Neuronal stem cell (in vitro differentiated cells): Measurements from ENCODE around the gene CNTLN.

Source experiments
- DNase-seq: peaks from one replicate; pipeline ENCODE4 v3.0.0-alpha.2; 2013; ENCODE audit warnings: low spot score
- H2AFZ ChIP-seq: one replicate; pipeline ENCODE4 v1.6.1; 2013; ENCODE audit warnings: mild to moderate bottlenecking, low read length, inconsistent platforms
- H2AK5ac ChIP-seq: 2 replicates; pipeline ENCODE4 v1.6.1; 2013; ENCODE audit warnings: low read depth, mild to moderate bottlenecking, inconsistent platforms, low read length, moderate library complexity, mixed read lengths
- H2BK120ac ChIP-seq: 2 replicates; pipeline ENCODE4 v1.6.1; 2013; ENCODE audit warnings: low read depth, mild to moderate bottlenecking, inconsistent platforms, low read length, moderate library complexity, mixed read lengths
- H2BK12ac ChIP-seq: one replicate; pipeline ENCODE4 v1.6.1; 2013; ENCODE audit warnings: low read length, inconsistent platforms
- H2BK15ac ChIP-seq: 2 replicates; pipeline ENCODE4 v1.6.1; 2013; ENCODE audit warnings: mild to moderate bottlenecking, low read length, inconsistent platforms, mixed read lengths
- H2BK5ac ChIP-seq: one replicate; pipeline ENCODE4 v1.6.1; 2013; ENCODE audit warnings: inconsistent platforms, mild to moderate bottlenecking, low read length, moderate library complexity
- H3K14ac ChIP-seq: one replicate; pipeline ENCODE4 v1.6.1; 2013; ENCODE audit warnings: low read length, inconsistent platforms
- H3K18ac ChIP-seq: 2 replicates; pipeline ENCODE4 v1.6.1; 2013; ENCODE audit warnings: low read length, inconsistent platforms
- H3K23ac ChIP-seq: 2 replicates; pipeline ENCODE4 v1.6.1; 2013; ENCODE audit warnings: low read depth, mild to moderate bottlenecking, mixed read lengths, low read length, inconsistent platforms; ENCODE audit not compliant: poor library complexity
- H3K27ac ChIP-seq: replicated peaks from 3 replicates; pipeline ENCODE4 v1.5.1; 2013; ENCODE audit warnings: low read length, inconsistent platforms
- H3K27me3 ChIP-seq, 3 experiments: 2 replicates each; pipeline ENCODE4 v1.6.1; 2013; ENCODE audit warnings: low read length in 3 of 3, mild to moderate bottlenecking in 2 of 3, inconsistent platforms in 1 of 3, low read depth in 1 of 3, mixed read lengths in 1 of 3, moderate library complexity in 1 of 3; ENCODE audit not compliant: control insufficient read depth in 3 of 3, insufficient read depth in 3 of 3
- H3K36me3 ChIP-seq, 2 donors: replicated peaks in 1 of 2; 2 replicates each; pipeline ENCODE4 v1.6.1; 2013; ENCODE audit warnings: low read length in 2 of 2; ENCODE audit not compliant: control insufficient read depth in 2 of 2, insufficient read depth in 2 of 2
- H3K4ac ChIP-seq: 2 replicates; pipeline ENCODE4 v1.6.1; 2013; ENCODE audit warnings: inconsistent platforms, mild to moderate bottlenecking, low read length, moderate library complexity
- H3K4me1 ChIP-seq, 2 donors: 1 replicate in 1 of 2; 2 replicates in 1 of 2; pipeline ENCODE4 v1.6.1; 2013; ENCODE audit warnings: low read length in 2 of 2, low read depth in 1 of 2; ENCODE audit not compliant: control insufficient read depth in 2 of 2, insufficient read depth in 1 of 2
- H3K4me2 ChIP-seq: one replicate; pipeline ENCODE4 v1.6.1; 2013; ENCODE audit warnings: mild to moderate bottlenecking, low read length, inconsistent platforms; ENCODE audit not compliant: insufficient read depth, poor library complexity, severe bottlenecking
- H3K4me3 ChIP-seq, 2 donors: 2 replicates each; pipeline ENCODE4 v1.5.1; 2013; ENCODE audit warnings: low read length in 2 of 2, mild to moderate bottlenecking in 2 of 2, inconsistent platforms in 1 of 2, moderate library complexity in 1 of 2
- H3K79me1 ChIP-seq: one replicate; pipeline ENCODE4 v1.6.1; 2013; ENCODE audit warnings: low read depth, mild to moderate bottlenecking, inconsistent platforms, low read length, moderate library complexity
- H3K9ac ChIP-seq: one replicate; pipeline ENCODE4 v1.6.1; 2013; ENCODE audit warnings: mild to moderate bottlenecking, low read depth, low read length, inconsistent platforms; ENCODE audit not compliant: poor library complexity
- H3K9me3 ChIP-seq, 2 donors: replicated peaks in 1 of 2; 2 replicates each; pipeline versions ENCODE3 to v1.6.1; 2013; ENCODE audit warnings: low read length in 2 of 2, mild to moderate bottlenecking in 2 of 2, inconsistent platforms in 1 of 2, low read depth in 1 of 2, mixed read lengths in 1 of 2, moderate library complexity in 1 of 2; ENCODE audit not compliant: control insufficient read depth in 2 of 2, insufficient read depth in 1 of 2
- H4K8ac ChIP-seq: one replicate; pipeline ENCODE4 v1.6.1; 2013; ENCODE audit warnings: low read depth, mild to moderate bottlenecking, inconsistent platforms, low read length, moderate library complexity
- H4K91ac ChIP-seq: one replicate; pipeline ENCODE4 v1.6.1; 2013; ENCODE audit warnings: low read length, low read depth, mild to moderate bottlenecking, inconsistent platforms; ENCODE audit not compliant: poor library complexity
- WGBS, 2 donors: extraction: QIAGEN DNeasy Blood & Tissue Kit; methylation state at CpG; one replicate each; pipeline ENCODE4 v1.1.7; 2013; ENCODE audit warnings: missing lambda C conversion rate in 2 of 2, mixed read lengths in 1 of 2; ENCODE audit not compliant: insufficient read length in 2 of 2, insufficient replicate concordance in 1 of 2; ENCODE audit errors: extremely low coverage in 2 of 2; 5-methylcytosine and 5-hydroxymethylcytosine counted together

Gene CNTLN

DNA sequence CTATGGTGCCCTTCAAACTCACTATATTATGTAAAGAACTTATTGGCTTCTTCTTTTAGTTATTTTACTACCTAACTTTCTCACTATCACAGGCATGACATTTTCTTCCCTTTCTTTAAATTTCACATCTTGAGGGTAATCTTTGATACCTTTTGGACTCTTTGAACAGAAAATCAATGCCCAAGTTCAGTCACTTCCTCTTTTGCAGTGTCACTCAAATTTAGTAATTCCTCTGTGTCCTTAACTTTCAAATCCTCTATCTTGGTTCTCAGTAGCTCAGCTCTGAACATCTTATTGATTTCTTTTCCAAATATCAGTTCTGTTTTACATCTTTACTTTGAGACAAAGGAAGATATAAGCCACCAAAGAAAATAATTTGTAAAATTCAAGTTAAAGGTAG, 25.5 kb downstream of the CNTLN start:
- H3K36me3 ChIP-seq: peaks cover 0 to 2% of the 10 kb centered on the region in 2 donors
- no peak overlapping the region for H4K8ac ChIP-seq
- no peak overlapping the region for H3K4ac ChIP-seq
- H3K79me1 ChIP-seq: no peaks in the 10 kb centered on the region
- no peak overlapping the region for H3K18ac ChIP-seq
- no peaks in the 10 kb centered on the region for H3K4me1 ChIP-seq
- no peak overlapping the region for H4K91ac ChIP-seq
- H2BK12ac ChIP-seq: no peak overlapping the region
- no peak overlapping the region for H2AK5ac ChIP-seq
- no peak overlapping the region for H2BK5ac ChIP-seq
- H3K9ac ChIP-seq: no peak overlapping the region
- no peak overlapping the region for H3K27ac ChIP-seq
- H3K9me3 ChIP-seq: no peaks in the 10 kb centered on the region
- H3K27me3 ChIP-seq: no peaks in the 10 kb centered on the region
- H3K4me3 ChIP-seq: no peak overlapping the region
- H3K4me2 ChIP-seq: no peak overlapping the region
- no peak overlapping the region for H2AFZ ChIP-seq
- no peak overlapping the region for H2BK120ac ChIP-seq
- H3K23ac ChIP-seq: no peak overlapping the region
- no peak overlapping the region for H2BK15ac ChIP-seq
- DNase-seq: no peak
- no peak overlapping the region for H3K14ac ChIP-seq

DNA sequence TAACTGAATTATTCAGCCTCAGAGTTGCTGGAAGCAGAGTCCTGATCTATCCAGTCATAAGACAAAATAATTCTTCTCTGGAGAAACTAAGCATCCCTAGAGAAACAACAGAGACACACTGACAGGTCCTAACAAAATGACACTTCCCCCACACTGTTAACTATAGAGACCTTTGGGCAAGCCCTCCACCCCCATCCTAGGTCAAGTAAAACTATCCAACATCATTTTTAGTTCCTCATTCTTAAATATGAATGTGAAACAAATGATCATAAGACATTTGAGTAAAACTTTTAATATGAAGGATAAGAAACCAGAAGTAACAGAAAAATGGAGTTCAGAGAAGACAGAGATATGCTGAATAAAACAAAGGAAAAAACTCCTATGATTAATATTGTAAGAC, 30.9 kb downstream of the CNTLN start:
- Histone ChIP-seq H3K27me3 (no peaks in the 10 kb centered on the region), H3K4ac (no peak overlapping the region), H2AFZ (no peak overlapping the region), H2BK15ac (no peak overlapping the region), H3K36me3 (no peaks in the 10 kb centered on the region), H2BK120ac (no peak overlapping the region), H3K9me3 (peaks cover 0 to 10% of the 10 kb centered on the region in 2 donors), H4K91ac (no peak overlapping the region), H2BK5ac (no peak overlapping the region), H3K4me1 (no peaks in the 10 kb centered on the region), H3K23ac (no peak overlapping the region), H3K4me3 (no peak overlapping the region), H4K8ac (no peak overlapping the region), H3K18ac (no peak overlapping the region), H3K27ac (no peak overlapping the region), H3K4me2 (no peak overlapping the region), H2AK5ac (no peak overlapping the region), H2BK12ac (no peak overlapping the region), H3K14ac (no peak overlapping the region), H3K79me1 (no peaks in the 10 kb centered on the region), H3K9ac (no peak overlapping the region)
- no peak for DNase-seq

DNA sequence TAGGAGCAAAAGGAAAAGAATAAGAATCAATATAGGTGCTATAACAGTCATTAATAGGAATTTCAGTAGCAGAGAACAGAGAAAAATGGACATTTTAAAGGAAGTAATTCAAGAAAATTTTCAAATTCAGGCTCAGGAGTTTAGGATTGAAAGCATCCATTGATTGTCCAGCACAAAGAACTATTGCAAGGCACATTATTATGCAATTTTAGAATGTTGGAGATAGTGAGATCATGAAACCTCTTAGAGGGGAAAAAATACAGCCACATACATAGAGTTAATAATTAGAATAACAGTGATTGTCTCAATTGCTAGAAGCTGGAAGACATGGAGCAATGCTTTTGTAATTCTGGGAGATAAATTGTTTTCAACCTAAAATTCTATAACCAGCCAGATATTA, 31.5 kb downstream of the CNTLN start:
- Histone ChIP-seq H4K8ac (no peak overlapping the region), H3K36me3 (no peaks in the 10 kb centered on the region), H3K18ac (no peak overlapping the region), H3K4ac (no peak overlapping the region), H3K4me2 (no peak overlapping the region), H3K23ac (no peak overlapping the region), H3K14ac (no peak overlapping the region), H2BK120ac (no peak overlapping the region), H3K9ac (no peak overlapping the region), H3K27me3 (no peaks in the 10 kb centered on the region), H3K79me1 (no peaks in the 10 kb centered on the region), H2BK12ac (no peak overlapping the region), H2AFZ (no peak overlapping the region), H3K9me3 (peaks cover 0 to 10% of the 10 kb centered on the region in 2 donors), H4K91ac (no peak overlapping the region), H2AK5ac (no peak overlapping the region), H3K4me3 (no peak overlapping the region), H2BK5ac (no peak overlapping the region), H3K4me1 (no peaks in the 10 kb centered on the region), H3K27ac (no peak overlapping the region), H2BK15ac (no peak overlapping the region)
- no peak for DNase-seq

DNA sequence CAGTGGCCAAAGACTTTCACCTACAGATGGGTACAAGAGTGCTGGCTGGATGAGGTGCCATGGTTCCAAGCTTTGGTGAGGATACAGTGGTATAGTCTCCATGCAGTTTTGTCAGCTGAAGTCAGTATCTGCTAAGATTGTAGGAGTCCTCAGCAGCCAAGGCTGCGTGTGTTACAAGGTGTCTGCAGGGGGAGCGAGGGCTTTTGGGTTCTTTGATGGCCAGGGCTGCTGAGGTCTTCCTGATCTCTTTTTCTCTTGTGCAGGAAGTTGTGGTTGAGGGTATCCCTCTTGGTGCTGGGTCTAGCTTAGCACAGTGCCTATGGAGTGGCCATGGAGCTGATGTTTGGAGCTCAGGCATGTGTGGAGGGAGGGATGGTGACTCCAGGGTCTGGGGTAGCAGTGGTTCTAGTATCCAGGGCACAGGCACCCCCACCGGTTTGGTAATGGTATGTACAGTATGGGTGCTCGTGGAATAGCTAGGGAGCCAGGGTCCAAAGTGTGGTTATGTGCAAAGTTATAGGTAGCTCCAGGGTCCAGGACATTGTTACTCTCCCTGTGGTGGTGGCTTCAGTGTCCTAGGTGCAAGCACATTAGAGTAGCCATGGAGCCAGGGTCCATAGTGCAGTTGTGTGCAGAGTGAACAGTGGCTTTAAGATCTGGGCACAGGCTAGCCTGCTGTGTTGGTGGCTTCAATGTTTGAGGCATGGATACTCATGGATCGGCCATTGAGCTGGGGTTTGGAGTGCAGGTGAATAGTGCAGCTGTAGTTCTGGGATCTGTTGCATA, 36.7 kb downstream of the CNTLN start:
- H2AFZ ChIP-seq: no peak overlapping the region
- no peaks in the 10 kb centered on the region for H3K27me3 ChIP-seq
- H3K4ac ChIP-seq: no peak overlapping the region
- H2BK5ac ChIP-seq: no peak overlapping the region
- no peaks in the 10 kb centered on the region for H3K4me1 ChIP-seq
- no peaks in the 10 kb centered on the region for H3K79me1 ChIP-seq
- no peak overlapping the region for H2BK15ac ChIP-seq
- no peak overlapping the region for H3K4me2 ChIP-seq
- no peak overlapping the region for H3K27ac ChIP-seq
- peaks cover 0 to 10% of the 10 kb centered on the region in 2 donors for H3K9me3 ChIP-seq
- H2AK5ac ChIP-seq: no peak overlapping the region
- H3K14ac ChIP-seq: peak overlapping the region; percentile 60
- no peaks in the 10 kb centered on the region for H3K36me3 ChIP-seq
- H3K23ac ChIP-seq: no peak overlapping the region
- H3K18ac ChIP-seq: no peak overlapping the region
- H3K9ac ChIP-seq: no peak overlapping the region
- H4K91ac ChIP-seq: no peak overlapping the region
- no peak overlapping the region for H3K4me3 ChIP-seq
- WGBS, 2 donors: no CpG with 5 or more reads among the region's 5 CpGs
- no peak for DNase-seq
- H4K8ac ChIP-seq: no peak overlapping the region
- no peak overlapping the region for H2BK12ac ChIP-seq
- H2BK120ac ChIP-seq: peak overlapping the region; percentile 64
